SH-SY5Y (cell line): Measurements from ENCODE around the gene SLC30A1.

Source experiments
- GATA2 ChIP-seq: IDR thresholded peaks from 2 replicates; pipeline ENCODE4 v1.6.1; 2011; ENCODE audit warnings: mild to moderate bottlenecking, low read depth, low read length
- GATA3 ChIP-seq: IDR thresholded peaks from 2 replicates; pipeline ENCODE4 v1.6.1; 2011; ENCODE audit warnings: low read depth, mild to moderate bottlenecking, low read length, moderate library complexity

GRCh38 chr1:211526101-211526500, 52.9 kb downstream of the SLC30A1 start:
- TF ChIP-seq GATA3 (no peak), GATA2 (no peak)
